IPS DF 19.7 (cell line): ENCODE measurements around the gene NKIRAS1.
"Not testable (repeated sequence)": the region's sequence is repeated elsewhere in the genome, so short reads cannot be mapped to it uniquely, and the experiment has no call there.

Experiments used
- DNase-seq: peaks from one replicate; pipeline ENCODE4 v3.0.0-alpha.2; 2013; ENCODE audit warnings: low read depth, low spot score

The NKIRAS1 gene

DNA sequence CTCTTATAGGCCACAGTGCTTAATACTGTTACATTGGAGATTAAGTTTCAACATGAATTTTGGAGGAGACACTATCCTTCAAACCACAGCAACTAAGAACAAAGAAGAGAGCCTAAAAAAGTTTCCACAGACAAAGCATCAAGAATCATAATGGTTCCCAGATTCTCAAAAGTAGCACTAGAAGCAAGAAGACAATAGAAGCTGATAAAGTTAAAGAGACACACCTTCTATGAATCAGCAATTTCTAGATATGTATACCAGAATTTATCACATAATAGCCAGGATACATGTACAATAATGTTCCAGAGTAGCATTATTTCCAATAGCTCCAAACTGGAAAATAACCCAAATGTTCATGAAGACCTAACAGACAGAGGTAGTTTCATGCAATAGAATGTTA lies 12.2 kb downstream of the NKIRAS1 start:
- no peak for DNase-seq

DNA sequence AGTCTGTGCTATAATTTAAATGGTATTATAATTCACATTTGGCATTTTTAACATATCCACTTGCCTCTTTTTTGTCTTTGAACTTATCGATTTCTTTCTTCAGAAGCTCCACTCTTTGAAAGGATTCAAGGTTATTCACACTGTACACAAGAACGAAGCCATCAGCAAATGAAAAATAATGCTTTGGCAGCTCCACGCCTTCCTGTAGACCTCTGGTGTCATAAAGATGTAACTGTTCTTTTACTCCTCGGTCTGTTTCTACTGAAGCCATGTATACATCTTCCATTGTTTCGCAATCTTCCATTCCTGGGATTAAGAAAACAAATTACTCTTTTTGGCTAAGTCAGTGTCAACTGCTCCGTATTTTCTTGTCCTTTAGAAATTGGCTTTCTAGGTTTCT lies 16.0 kb downstream of the NKIRAS1 start:
- no peak for DNase-seq

DNA sequence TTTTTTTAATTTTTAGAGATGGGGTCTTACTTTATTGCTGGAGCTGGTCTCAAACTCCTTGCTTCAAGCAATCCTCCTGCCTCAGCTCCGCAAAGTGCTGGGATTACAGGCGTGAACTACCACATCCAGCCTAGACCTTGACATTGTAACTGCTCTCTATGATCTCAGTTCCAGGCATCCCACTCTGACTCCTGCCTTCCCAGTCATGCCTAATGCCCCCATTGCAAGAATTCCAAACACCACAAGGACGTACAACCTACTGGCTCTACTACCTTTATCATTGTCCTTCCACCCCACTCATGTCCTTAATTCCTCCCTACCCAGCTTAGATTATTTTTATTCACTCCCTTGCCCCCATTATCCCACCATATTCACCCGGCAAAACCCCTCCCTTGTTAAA lies 21.6 kb downstream of the NKIRAS1 start:
- no peak for DNase-seq

- no peak for DNase-seq
These were observed 22.3 kb downstream of the NKIRAS1 start for GRCh38 chr3:23894254-23895061.

GRCh38 chr3:23889950-23890349 lies 26.8 kb downstream of the NKIRAS1 start:
- DNase-seq = no peak

- no peak for DNase-seq
These were observed 27.4 kb downstream of the NKIRAS1 start for GRCh38 chr3:23889386-23889785.

DNA sequence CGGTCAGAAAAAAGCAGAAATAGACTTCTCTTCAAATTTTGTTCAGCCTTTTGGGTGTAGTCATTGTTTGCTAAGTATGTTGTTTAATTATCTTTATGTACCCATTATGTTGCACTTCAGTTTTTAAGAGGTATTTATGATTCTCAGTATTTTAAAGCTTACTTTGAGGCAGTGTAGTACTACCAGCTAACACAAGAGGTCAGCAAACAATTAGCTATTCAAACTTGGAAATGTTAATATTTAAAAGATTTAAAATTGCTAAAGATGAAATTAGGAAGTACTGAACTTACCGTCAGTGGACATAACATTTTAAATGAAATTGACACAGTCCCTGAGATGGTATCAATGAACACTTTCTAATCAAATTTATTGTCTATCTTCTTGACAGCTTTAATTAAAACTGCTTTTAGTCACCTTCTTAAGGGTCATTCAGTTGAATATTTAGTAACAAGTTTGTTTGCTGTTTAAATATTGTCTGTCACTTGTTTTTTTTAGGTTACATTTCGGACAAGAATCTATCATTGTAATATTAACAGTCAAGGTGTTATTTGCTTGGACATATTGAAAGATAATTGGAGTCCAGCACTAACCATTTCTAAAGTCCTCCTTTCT lies 28.1 kb downstream of the NKIRAS1 start:
- DNase-seq = no peak

- DNase-seq = no peak
These were observed 30.5 kb downstream of the NKIRAS1 start for GRCh38 chr3:23886311-23886710.

DNA sequence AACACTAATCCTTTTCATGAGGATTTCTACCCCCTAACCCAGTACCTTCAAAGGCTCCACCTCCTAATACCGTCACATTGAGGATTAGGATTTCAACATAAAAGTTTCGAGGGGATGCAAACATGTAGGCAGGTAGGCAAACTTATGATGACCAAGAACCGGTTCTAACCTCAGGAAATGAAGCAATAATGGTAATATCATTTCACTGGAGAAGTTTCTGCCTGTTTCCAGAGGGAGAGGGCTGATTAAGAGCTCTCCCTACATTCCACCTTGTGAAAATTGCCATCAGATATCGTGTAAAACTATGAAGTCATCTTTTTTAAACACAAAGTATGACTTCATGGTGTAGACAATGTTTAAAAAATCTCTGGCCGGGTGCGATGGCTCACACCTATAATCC lies 31.6 kb downstream of the NKIRAS1 start:
- no peak for DNase-seq

GRCh38 chr3:23884481-23884880 lies 32.3 kb downstream of the NKIRAS1 start:
- no peak for DNase-seq

DNA sequence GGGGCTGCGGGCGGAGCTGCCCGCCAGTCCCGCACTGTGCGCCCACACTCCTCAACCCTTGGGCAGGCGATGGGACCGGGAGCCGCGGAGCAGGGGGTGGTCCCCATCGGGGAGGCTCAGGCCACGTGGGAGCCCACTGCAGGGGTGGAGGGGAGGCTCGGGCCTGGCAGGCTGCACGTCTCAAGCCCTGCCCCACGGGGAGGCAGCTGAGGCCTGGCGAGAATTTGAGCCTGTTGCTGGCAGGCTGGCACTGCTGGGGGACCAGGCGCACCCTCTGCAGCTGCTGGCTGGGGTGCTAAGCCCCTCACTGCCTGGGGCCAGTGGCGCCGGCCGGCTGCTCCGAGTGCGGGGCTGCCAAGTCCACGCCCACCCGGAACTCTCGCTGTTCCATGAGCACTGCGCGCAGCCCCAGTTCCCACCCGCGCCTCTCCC lies 34.3 kb downstream of the NKIRAS1 start:
- DNase-seq = no peak

GRCh38 chr3:23881993-23882392 lies 34.8 kb downstream of the NKIRAS1 start:
- not testable (repeated sequence) for DNase-seq

- DNase-seq = no peak
These were observed 36.0 kb downstream of the NKIRAS1 start for GRCh38 chr3:23880703-23881339.

DNA sequence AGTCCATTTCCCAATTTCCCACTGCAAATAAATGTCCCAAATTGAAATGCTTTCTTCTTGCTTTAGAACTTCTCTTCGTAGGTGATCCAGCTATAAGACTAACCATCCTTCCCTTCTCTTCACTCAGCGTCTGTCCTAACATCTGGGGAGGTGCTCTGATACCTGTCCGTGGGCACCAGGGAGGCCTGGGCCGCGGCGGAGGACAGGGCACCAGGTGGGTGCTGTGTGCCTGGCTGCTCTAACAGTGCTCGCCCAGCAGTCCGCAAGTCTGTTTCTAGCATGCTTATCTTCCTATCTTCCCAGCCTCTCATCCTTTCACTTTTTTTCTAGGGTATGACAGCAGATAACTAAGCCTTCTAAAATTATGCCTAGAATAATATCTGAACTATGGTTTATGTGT lies 37.3 kb downstream of the NKIRAS1 start:
- no peak for DNase-seq

DNA sequence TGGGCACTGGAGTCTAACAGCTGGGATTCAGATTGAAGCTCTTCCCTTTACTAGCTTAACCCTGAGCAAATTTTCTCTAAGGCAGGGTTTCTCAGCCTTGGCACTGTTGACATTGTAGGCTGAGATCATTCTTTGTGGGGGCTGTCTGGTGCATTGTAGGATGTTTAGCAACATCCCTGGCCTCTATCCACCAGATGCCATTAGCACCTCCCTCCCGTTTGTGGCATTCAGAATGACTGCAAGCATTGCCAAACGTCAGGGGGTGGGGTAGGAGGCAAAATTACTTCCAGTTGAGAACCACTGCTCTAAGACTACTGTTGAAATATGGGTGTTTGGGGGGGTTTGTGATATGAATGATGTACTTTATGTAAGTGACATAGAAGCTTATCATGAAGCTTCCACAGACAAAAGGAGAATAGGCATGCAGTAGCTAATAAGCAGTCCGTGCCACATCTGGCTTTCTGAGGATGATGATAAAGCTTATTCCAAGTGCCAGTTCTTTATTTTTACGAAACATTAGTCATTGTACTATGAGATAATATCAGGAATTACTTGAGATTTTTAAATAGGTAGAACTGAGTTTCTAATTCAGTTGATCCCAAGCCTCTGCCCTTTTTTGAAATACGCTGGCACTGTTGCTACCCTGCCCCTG lies 39.3 kb downstream of the NKIRAS1 start:
- DNase-seq = no peak

GRCh38 chr3:23876923-23877322 lies 39.9 kb downstream of the NKIRAS1 start:
- no peak for DNase-seq

DNA sequence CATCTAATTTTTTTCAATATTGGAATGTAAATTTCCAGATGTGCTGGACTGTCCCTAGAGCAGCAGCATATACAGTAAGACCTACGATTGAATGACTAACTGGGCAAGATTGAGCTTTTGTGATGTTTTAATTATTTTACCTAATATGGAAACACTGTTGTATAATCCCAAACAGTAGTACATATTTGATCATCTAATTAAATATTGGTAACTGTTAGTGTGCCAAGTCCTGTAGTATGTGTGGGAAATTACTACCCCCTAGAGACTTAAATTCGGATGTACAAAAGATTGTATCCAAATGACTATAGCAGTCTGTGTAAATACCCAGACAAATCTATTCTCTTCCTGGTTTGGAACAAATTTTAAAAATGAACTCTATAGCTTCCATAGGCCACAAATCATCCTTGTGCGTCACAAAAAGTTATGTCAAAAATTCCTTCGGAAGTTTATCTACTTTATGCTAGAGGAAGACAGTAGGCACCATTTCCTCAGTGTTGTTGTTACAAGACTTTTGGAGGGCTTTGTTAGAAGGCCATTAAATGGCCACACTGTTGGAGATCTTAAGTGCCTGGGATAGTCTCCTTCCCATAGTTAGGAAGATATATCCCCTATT lies 41.6 kb downstream of the NKIRAS1 start:
- DNase-seq = no peak

DNA sequence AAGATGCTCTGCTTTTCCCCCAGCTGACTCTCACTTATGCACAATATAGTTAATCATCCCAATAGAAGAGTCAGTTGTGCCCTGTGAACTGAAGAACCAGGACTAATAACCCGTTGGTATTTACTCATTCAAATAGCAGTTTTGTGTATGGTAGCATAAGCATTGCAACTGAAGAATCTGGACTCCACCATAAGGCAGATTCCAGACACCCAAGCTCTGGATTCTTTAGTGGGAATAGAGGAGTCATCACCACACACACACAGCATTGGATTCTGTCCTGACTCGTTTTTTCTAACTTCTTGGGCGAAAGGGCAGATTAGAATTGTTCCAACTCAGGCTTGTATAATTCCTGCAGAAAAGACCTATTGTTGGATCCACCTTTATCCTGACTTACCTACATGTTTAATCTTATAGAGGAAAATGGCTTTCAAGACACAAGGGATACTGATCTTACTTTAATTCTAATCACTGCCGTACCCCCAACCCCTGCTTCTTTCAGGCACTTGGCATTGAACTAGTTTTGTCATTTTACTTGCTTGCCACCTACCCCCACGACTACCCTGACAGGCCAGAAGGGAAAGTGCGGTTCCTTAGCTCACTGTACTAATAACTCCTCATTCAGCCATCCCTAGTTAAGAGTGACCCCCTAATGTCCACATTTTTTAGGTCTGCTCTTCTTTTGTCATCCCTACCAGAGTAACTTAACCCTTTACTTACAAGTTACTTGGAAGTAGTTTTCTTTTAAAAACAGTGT lies 42.3 kb downstream of the NKIRAS1 start:
- no peak for DNase-seq

GRCh38 chr3:23873941-23874340 lies 42.8 kb downstream of the NKIRAS1 start:
- no peak for DNase-seq

- no peak for DNase-seq
These were observed 44.5 kb downstream of the NKIRAS1 start for GRCh38 chr3:23872330-23872729.

GRCh38 chr3:23871361-23871760 lies 45.4 kb downstream of the NKIRAS1 start:
- DNase-seq = not testable (repeated sequence)
